ENCODE results near the gene AP3D1. TPM values are rescaled to one million over a fixed set of nuclear protein-coding genes. Genes with fewer than 3 reads are reported as not detected.
A peak's percentile ranks its signal among the peaks of the same experiment; 100 is the strongest.

Gene AP3D1
- total and polyA plus RNA-seq, 9 of the 15 experiments (the other 6 are each of a cell fraction or from before 2014, with no cell fraction given) = 1.2 to 86.1 (median 35.9) TPM

GRCh38 chr19:2151339-2152229 is at the start of gene AP3D1 (continued):
- no peak for TF ChIP-seq SMAD1 (IDR thresholded peaks at IDR 0.05; ENCODE audit: low read depth, low read length, partially characterized antibody)
- no peak for TF ChIP-seq ZC3H4 (CRISPR knock-in tag; IDR thresholded peaks at IDR 0.05; ENCODE audit: borderline replicate concordance)
- TF ChIP-seq ZFP36 (IDR thresholded peaks at IDR 0.05; ENCODE audit: low read depth, low read length, partially characterized antibody) = no peak
- no peak for TF ChIP-seq ZNF124 (CRISPR knock-in tag; IDR thresholded peaks at IDR 0.05)
- no peak for TF ChIP-seq KAT7 (CRISPR knock-in tag; IDR thresholded peaks at IDR 0.05; ENCODE audit: borderline replicate concordance)
- TF ChIP-seq MXI1 (IDR thresholded peaks at IDR 0.05; ENCODE audit: low read depth, low read length) = peak; percentile 100
- TF ChIP-seq, protein P1, sequence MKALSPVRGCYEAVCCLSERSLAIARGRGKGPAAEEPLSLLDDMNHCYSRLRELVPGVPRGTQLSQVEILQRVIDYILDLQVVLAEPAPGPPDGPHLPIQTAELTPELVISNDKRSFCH (CRISPR knock-in tag; IDR thresholded peaks at IDR 0.05) = 0 out of 2 replicates have a peak, but pooled peaks have one; percentile 9
- TF ChIP-seq, protein P1 (tag; IDR thresholded peaks at IDR 0.05) = no peak
- TF ChIP-seq ZNF57 (CRISPR knock-in tag; IDR thresholded peaks at IDR 0.05) = no peak
- TF ChIP-seq, protein P2, sequence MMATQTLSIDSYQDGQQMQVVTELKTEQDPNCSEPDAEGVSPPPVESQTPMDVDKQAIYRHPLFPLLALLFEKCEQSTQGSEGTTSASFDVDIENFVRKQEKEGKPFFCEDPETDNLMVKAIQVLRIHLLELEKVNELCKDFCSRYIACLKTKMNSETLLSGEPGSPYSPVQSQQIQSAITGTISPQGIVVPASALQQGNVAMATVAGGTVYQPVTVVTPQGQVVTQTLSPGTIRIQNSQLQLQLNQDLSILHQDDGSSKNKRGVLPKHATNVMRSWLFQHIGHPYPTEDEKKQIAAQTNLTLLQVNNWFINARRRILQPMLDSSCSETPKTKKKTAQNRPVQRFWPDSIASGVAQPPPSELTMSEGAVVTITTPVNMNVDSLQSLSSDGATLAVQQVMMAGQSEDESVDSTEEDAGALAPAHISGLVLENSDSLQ (IDR thresholded peaks at IDR 0.05) = peak; percentile 91
- no peak for TF ChIP-seq TCF7L2 (IDR thresholded peaks at IDR 0.05; ENCODE audit: low read depth, low read length)
- peak; percentile 90 for TF ChIP-seq CREM (IDR thresholded peaks at IDR 0.05; ENCODE audit: low read depth)
- TF ChIP-seq, protein P3, sequence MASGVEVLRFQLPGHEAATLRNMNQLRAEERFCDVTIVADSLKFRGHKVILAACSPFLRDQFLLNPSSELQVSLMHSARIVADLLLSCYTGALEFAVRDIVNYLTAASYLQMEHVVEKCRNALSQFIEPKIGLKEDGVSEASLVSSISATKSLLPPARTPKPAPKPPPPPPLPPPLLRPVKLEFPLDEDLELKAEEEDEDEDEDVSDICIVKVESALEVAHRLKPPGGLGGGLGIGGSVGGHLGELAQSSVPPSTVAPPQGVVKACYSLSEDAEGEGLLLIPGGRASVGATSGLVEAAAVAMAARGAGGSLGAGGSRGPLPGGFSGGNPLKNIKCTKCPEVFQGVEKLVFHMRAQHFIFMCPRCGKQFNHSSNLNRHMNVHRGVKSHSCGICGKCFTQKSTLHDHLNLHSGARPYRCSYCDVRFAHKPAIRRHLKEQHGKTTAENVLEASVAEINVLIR (CRISPR knock-in tag; IDR thresholded peaks at IDR 0.05) = no peak
- TF ChIP-seq KDM5B (IDR thresholded peaks at IDR 0.05; ENCODE audit: insufficient replicate concordance, low read depth, low read length) = no peak
- TF ChIP-seq L3MBTL2 (IDR thresholded peaks at IDR 0.05) = peak; percentile 77
- TF ChIP-seq, protein P4, sequence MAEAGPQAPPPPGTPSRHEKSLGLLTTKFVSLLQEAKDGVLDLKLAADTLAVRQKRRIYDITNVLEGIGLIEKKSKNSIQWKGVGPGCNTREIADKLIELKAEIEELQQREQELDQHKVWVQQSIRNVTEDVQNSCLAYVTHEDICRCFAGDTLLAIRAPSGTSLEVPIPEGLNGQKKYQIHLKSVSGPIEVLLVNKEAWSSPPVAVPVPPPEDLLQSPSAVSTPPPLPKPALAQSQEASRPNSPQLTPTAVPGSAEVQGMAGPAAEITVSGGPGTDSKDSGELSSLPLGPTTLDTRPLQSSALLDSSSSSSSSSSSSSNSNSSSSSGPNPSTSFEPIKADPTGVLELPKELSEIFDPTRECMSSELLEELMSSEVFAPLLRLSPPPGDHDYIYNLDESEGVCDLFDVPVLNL (CRISPR knock-in tag; IDR thresholded peaks at IDR 0.05; ENCODE audit: low read depth) = no peak
- no peak for TF ChIP-seq SIX5 (IDR thresholded peaks at IDR 0.05; ENCODE audit: borderline replicate concordance in 1 of 2, insufficient read depth in 1 of 2, low read depth in 1 of 2, low read length in 2 of 2)
- TF ChIP-seq, protein P5, sequence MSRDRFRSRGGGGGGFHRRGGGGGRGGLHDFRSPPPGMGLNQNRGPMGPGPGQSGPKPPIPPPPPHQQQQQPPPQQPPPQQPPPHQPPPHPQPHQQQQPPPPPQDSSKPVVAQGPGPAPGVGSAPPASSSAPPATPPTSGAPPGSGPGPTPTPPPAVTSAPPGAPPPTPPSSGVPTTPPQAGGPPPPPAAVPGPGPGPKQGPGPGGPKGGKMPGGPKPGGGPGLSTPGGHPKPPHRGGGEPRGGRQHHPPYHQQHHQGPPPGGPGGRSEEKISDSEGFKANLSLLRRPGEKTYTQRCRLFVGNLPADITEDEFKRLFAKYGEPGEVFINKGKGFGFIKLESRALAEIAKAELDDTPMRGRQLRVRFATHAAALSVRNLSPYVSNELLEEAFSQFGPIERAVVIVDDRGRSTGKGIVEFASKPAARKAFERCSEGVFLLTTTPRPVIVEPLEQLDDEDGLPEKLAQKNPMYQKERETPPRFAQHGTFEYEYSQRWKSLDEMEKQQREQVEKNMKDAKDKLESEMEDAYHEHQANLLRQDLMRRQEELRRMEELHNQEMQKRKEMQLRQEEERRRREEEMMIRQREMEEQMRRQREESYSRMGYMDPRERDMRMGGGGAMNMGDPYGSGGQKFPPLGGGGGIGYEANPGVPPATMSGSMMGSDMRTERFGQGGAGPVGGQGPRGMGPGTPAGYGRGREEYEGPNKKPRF (IDR thresholded peaks at IDR 0.05; ENCODE audit: low read depth, low read length) = no peak
- TF ChIP-seq HEY1 (CRISPR knock-in tag; IDR thresholded peaks at IDR 0.05; ENCODE audit: borderline replicate concordance) = no peak
- peak in 1 of 2 experiments; percentile 40; a peak in 1 of 4 replicates for TF ChIP-seq TEAD1 (CRISPR knock-in tag; IDR thresholded peaks at IDR 0.05)
- TF ChIP-seq SUPT5H (IDR thresholded peaks at IDR 0.05) = no peak
- TF ChIP-seq ZKSCAN1 (IDR thresholded peaks at IDR 0.05; ENCODE audit: low read depth, low read length) = no peak
